ENCODE data around the gene TIMM50. TPM values are rescaled to one million over a fixed set of nuclear protein-coding genes. Genes with fewer than 3 reads are reported as not detected.

Gene TIMM50
- total and polyA plus RNA-seq, 2 of the 8 experiments (the other 6 are each of a cell fraction or from before 2014, with no cell fraction given), result 155 to 187 TPM

- no peak overlapping the region for H3K9ac ChIP-seq (replicated peaks in 1 of 4; ENCODE audit: extremely low read depth in 1 of 4, low read depth in 3 of 4, low read length in 3 of 4)
- H3K23me2 ChIP-seq (ENCODE audit: low read depth, low read length), result peaks cover 15% of the 10 kb centered on the region
- H3K4me1 ChIP-seq (replicated peaks in 1 of 4; ENCODE audit: control insufficient read depth in 3 of 4, insufficient read depth in 4 of 4, low read length in 3 of 4), result peaks cover 4 to 6% (median 5%) of the 10 kb centered on the region in 4 experiments; a peak in 5 of 7 replicates
- no peak overlapping the region for H3K23ac ChIP-seq (ENCODE audit: insufficient read length)
- no peak overlapping the region for H3K18ac ChIP-seq (ENCODE audit: extremely low read depth, low read length)
- H3K14ac ChIP-seq (ENCODE audit: insufficient read length), result no peak overlapping the region
- FAIRE-seq (no peak), DNase-seq (ENCODE audit: low read depth in 1 of 2, low spot score in 2 of 2) (no peak)
- H2BK12ac ChIP-seq (ENCODE audit: low read depth, low read length), result no peak overlapping the region
- peaks cover 28 to 81% (median 73%) of the 10 kb centered on the region in 4 experiments for H3K27me3 ChIP-seq (replicated peaks in 1 of 4; ENCODE audit: control insufficient read depth in 3 of 4, extremely low read depth in 1 of 4, insufficient read depth in 3 of 4, low read length in 3 of 4)
- H2AK5ac ChIP-seq (ENCODE audit: low read depth, low read length), result no peak overlapping the region
- no peak overlapping the region for H4K8ac ChIP-seq (ENCODE audit: extremely low read depth, insufficient read depth, low read length)
- no peak overlapping the region for H2BK15ac ChIP-seq (ENCODE audit: low read length)
- H3K27ac ChIP-seq (ENCODE audit: low read depth, low read length), result no peak overlapping the region
- H2BK120ac ChIP-seq (replicated peaks; ENCODE audit: low read depth, low read length), result no peak overlapping the region
- WGBS, 2 experiments (ENCODE audit: extremely low coverage in 1 of 2, insufficient coverage in 1 of 2, insufficient read length in 1 of 2, insufficient replicate concordance in 2 of 2, low coverage in 1 of 2, low lambda C conversion rate in 2 of 2, missing lambda C conversion rate in 1 of 2), result 82% methylated on average over 5 of the region's 5 CpGs; no CpG with 5 or more reads in 1 of the 2 experiments
- POLR2A ChIA-PET (ENCODE audit: partially characterized antibody), result interaction anchor here (0.6 to 1.5 kb wide), 9 partner anchors 8 to 90 kb away, joined by 3 to 7 read pairs (median 3); partner anchors contain the start of genes EID2B and RPS16
- H3K79me1 ChIP-seq (ENCODE audit: low read depth, low read length), result no peaks in the 10 kb centered on the region
- no peak overlapping the region for H3K56ac ChIP-seq (replicated peaks; ENCODE audit: insufficient read length, low read depth, low read length)
- no peak overlapping the region for H2AFZ ChIP-seq (ENCODE audit: low read length)
- no peak overlapping the region for H4K91ac ChIP-seq (replicated peaks; ENCODE audit: insufficient read length, low read length)
- no peak overlapping the region for H3K4me2 ChIP-seq (ENCODE audit: insufficient read depth in 1 of 2, low read depth in 2 of 2, low read length in 2 of 2)
- no peak overlapping the region for H2BK20ac ChIP-seq (ENCODE audit: low read length)
- CTCF ChIA-PET (ENCODE audit: partially characterized antibody), result interaction anchor here (0.6 to 6.5 kb wide), 9 partner anchors 10 to 185 kb away, joined by 3 to 47 read pairs (median 3); no protein-coding TSS in a partner anchor
- peaks cover 3 to 8% of the 10 kb centered on the region in 2 experiments; a peak in 3 of 4 replicates for H3K9me3 ChIP-seq (ENCODE audit: insufficient read depth in 2 of 2, low read depth in 1 of 2, low read length in 1 of 2)
- H4K5ac ChIP-seq (ENCODE audit: insufficient read length, low read depth, low read length), result no peak overlapping the region
- H3K79me2 ChIP-seq (ENCODE audit: control insufficient read depth in 1 of 2, insufficient read depth in 2 of 2, low read length in 2 of 2), result no peaks in the 10 kb centered on the region
- TF ChIP-seq, protein P1, sequence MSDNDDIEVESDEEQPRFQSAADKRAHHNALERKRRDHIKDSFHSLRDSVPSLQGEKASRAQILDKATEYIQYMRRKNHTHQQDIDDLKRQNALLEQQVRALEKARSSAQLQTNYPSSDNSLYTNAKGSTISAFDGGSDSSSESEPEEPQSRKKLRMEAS (IDR thresholded peaks at IDR 0.05), result no peak
- TF ChIP-seq BACH1 (IDR thresholded peaks at IDR 0.05; ENCODE audit: low read length) (no peak), ASH2L (IDR thresholded peaks at IDR 0.05; ENCODE audit: low read length) (no peak), JUN (IDR thresholded peaks at IDR 0.05; ENCODE audit: low read depth, low read length) (no peak)
- no peak overlapping the region for H3K4ac ChIP-seq (replicated peaks; ENCODE audit: insufficient read length, low read depth, low read length)
- no peak overlapping the region for H3K4me3 ChIP-seq (ENCODE audit: extremely low read depth in 1 of 4, insufficient read depth in 2 of 4, low read depth in 3 of 4, low read length in 4 of 4)
- no peaks in the 10 kb centered on the region for H3K36me3 ChIP-seq (ENCODE audit: control insufficient read depth in 2 of 4, insufficient read depth in 4 of 4, low read length in 3 of 4)
- no peak overlapping the region for H2BK5ac ChIP-seq (ENCODE audit: low read depth, low read length)
- peaks cover 0 to 2% of the 10 kb centered on the region in 2 experiments for H4K20me1 ChIP-seq (replicated peaks in 1 of 2; ENCODE audit: control insufficient read depth in 1 of 2, insufficient read depth in 2 of 2, low read length in 2 of 2)
Measured at GRCh38 chr19:39501340-39501739, 20.7 kb downstream of the TIMM50 start.

Data from H1 (cell line).